HEK293 (cell line): ENCODE data around the gene UBALD1.

ENCODE experiments used
- BCL11A ChIP-seq: fragments of 450-650 bp; formaldehyde crosslinking; IDR thresholded peaks from 2 replicates; pipeline ENCODE4 v1.5.1; 2016; ENCODE audit warnings: low read depth, missing biosample characterization, missing genetic modification characterization
- GFI1B ChIP-seq: fragments of 450-650 bp; formaldehyde crosslinking; IDR thresholded peaks from 2 replicates; pipeline ENCODE4 v1.5.1; 2016; ENCODE audit warnings: missing biosample characterization, missing genetic modification characterization
- KLF1 ChIP-seq: fragments of 450-650 bp; formaldehyde crosslinking; IDR thresholded peaks from 2 replicates; pipeline ENCODE4 v1.5.1; 2016; ENCODE audit warnings: missing biosample characterization, missing genetic modification characterization
- KLF16 ChIP-seq: fragments of 450-650 bp; formaldehyde crosslinking; IDR thresholded peaks from 2 replicates; pipeline ENCODE4 v1.5.1; 2017; ENCODE audit warnings: missing biosample characterization, missing genetic modification characterization
- KLF8 ChIP-seq: fragments of 450-650 bp; formaldehyde crosslinking; IDR thresholded peaks from 2 replicates; pipeline ENCODE4 v1.5.1; 2016; ENCODE audit warnings: missing biosample characterization, missing genetic modification characterization
- ZBTB48 ChIP-seq: fragments of 450-650 bp; formaldehyde crosslinking; IDR thresholded peaks from 2 replicates; pipeline ENCODE4 v1.5.1; 2016; ENCODE audit warnings: missing biosample characterization, missing genetic modification characterization
- ZEB2 ChIP-seq: fragments of 450-650 bp; formaldehyde crosslinking; IDR thresholded peaks from 2 replicates; pipeline ENCODE4 v1.5.1; 2016; ENCODE audit warnings: missing biosample characterization, missing genetic modification characterization
- ZFHX2 ChIP-seq: fragments of 450-650 bp; formaldehyde crosslinking; conservative IDR thresholded peaks from 2 replicates; pipeline ENCODE4 v1.5.1; 2016; ENCODE audit warnings: missing biosample characterization, missing genetic modification characterization
- ZNF121 ChIP-seq: fragments of 450-650 bp; formaldehyde crosslinking; IDR thresholded peaks from 2 replicates; pipeline ENCODE4 v1.5.1; 2016; ENCODE audit warnings: missing biosample characterization, missing genetic modification characterization
- ZNF146 ChIP-seq: fragments of 450-650 bp; formaldehyde crosslinking; IDR thresholded peaks from 2 replicates; pipeline ENCODE4 v1.5.1; 2016; ENCODE audit warnings: missing biosample characterization, missing genetic modification characterization
- ZNF155 ChIP-seq: fragments of 450-650 bp; formaldehyde crosslinking; IDR thresholded peaks from 2 replicates; pipeline ENCODE4 v1.5.1; 2016; ENCODE audit warnings: missing biosample characterization, missing genetic modification characterization
- ZNF175 ChIP-seq: fragments of 450-650 bp; formaldehyde crosslinking; IDR thresholded peaks from 2 replicates; pipeline ENCODE4 v1.5.1; 2016; ENCODE audit warnings: missing biosample characterization, missing genetic modification characterization
- ZNF248 ChIP-seq: fragments of 450-650 bp; formaldehyde crosslinking; IDR thresholded peaks from 2 replicates; pipeline ENCODE4 v1.5.1; 2017; ENCODE audit warnings: missing biosample characterization, missing genetic modification characterization
- ZNF335 ChIP-seq: fragments of 450-650 bp; formaldehyde crosslinking; conservative IDR thresholded peaks from 2 replicates; pipeline ENCODE4 v1.5.1; 2016; ENCODE audit warnings: missing biosample characterization, missing genetic modification characterization
- ZNF341 ChIP-seq: fragments of 450-650 bp; formaldehyde crosslinking; IDR thresholded peaks from 2 replicates; pipeline ENCODE4; 2016; ENCODE audit warnings: low read depth, missing biosample characterization, missing genetic modification characterization
- ZNF426 ChIP-seq: fragments of 450-650 bp; formaldehyde crosslinking; IDR thresholded peaks from 2 replicates; pipeline ENCODE4 v1.5.1; 2017; ENCODE audit warnings: missing biosample characterization, missing genetic modification characterization, mild to moderate bottlenecking, inconsistent platforms, moderate library complexity
- ZNF529 ChIP-seq: fragments of 450-650 bp; formaldehyde crosslinking; IDR thresholded peaks from 2 replicates; pipeline ENCODE4 v1.5.1; 2017; ENCODE audit warnings: missing genetic modification characterization, missing biosample characterization; ENCODE audit not compliant: insufficient replicate concordance
- ZNF530 ChIP-seq: fragments of 450-650 bp; formaldehyde crosslinking; IDR thresholded peaks from 2 replicates; pipeline ENCODE4 v1.5.1; 2016; ENCODE audit warnings: low read depth, missing biosample characterization, missing genetic modification characterization
- ZNF585B ChIP-seq: fragments of 450-650 bp; formaldehyde crosslinking; IDR thresholded peaks from 2 replicates; pipeline ENCODE4 v1.5.1; 2016; ENCODE audit warnings: missing biosample characterization, missing genetic modification characterization
- ZNF600 ChIP-seq: fragments of 450-650 bp; formaldehyde crosslinking; IDR thresholded peaks from 2 replicates; pipeline ENCODE4 v1.5.1; 2016; ENCODE audit warnings: missing biosample characterization, missing genetic modification characterization
- ZNF747 ChIP-seq: fragments of 450-650 bp; formaldehyde crosslinking; IDR thresholded peaks from 2 replicates; pipeline ENCODE4 v1.5.1; 2016; ENCODE audit warnings: missing biosample characterization, missing genetic modification characterization
- ZNF76 ChIP-seq: fragments of 450-650 bp; formaldehyde crosslinking; IDR thresholded peaks from 2 replicates; pipeline ENCODE4; 2016; ENCODE audit warnings: low read depth, missing biosample characterization, missing genetic modification characterization, borderline replicate concordance
- TF ChIP-seq, protein P1 (sequence below): fragments of 450-650 bp; formaldehyde crosslinking; IDR thresholded peaks from 2 replicates; pipeline ENCODE4 v1.5.0; 2017; ENCODE audit warnings: missing biosample characterization, missing genetic modification characterization, borderline replicate concordance
- TF ChIP-seq, protein P2 (sequence below): IDR thresholded peaks from 2 replicates; pipeline ENCODE4 v1.6.1; 2011; ENCODE audit warnings: mild to moderate bottlenecking, low read depth, low read length, borderline replicate concordance
- TF ChIP-seq, protein P3 (sequence below): fragments of 450-650 bp; formaldehyde crosslinking; IDR thresholded peaks from 2 replicates; pipeline ENCODE4 v1.5.1; 2017; ENCODE audit warnings: missing biosample characterization, missing genetic modification characterization
- TF ChIP-seq, protein P4 (sequence below): fragments of 450-650 bp; formaldehyde crosslinking; IDR thresholded peaks from 2 replicates; pipeline ENCODE4 v1.5.1; 2016; ENCODE audit warnings: missing biosample characterization, missing genetic modification characterization
- TF ChIP-seq, protein P5 (sequence below): fragments of 450-650 bp; formaldehyde crosslinking; IDR thresholded peaks from 2 replicates; pipeline ENCODE4 v1.5.1; 2016; ENCODE audit warnings: missing biosample characterization, missing genetic modification characterization
- TF ChIP-seq, protein P6 (sequence below): fragments of 450-650 bp; IDR thresholded peaks from 2 replicates; pipeline ENCODE4 v1.5.1; 2018; ENCODE audit warnings: missing biosample characterization, mild to moderate bottlenecking, missing genetic modification characterization
- TF ChIP-seq, protein P7 (sequence below): fragments of 450-650 bp; formaldehyde crosslinking; IDR thresholded peaks from 2 replicates; pipeline ENCODE4 v1.5.1; 2016; ENCODE audit warnings: missing biosample characterization, missing genetic modification characterization, low read depth

Gene UBALD1

DNA sequence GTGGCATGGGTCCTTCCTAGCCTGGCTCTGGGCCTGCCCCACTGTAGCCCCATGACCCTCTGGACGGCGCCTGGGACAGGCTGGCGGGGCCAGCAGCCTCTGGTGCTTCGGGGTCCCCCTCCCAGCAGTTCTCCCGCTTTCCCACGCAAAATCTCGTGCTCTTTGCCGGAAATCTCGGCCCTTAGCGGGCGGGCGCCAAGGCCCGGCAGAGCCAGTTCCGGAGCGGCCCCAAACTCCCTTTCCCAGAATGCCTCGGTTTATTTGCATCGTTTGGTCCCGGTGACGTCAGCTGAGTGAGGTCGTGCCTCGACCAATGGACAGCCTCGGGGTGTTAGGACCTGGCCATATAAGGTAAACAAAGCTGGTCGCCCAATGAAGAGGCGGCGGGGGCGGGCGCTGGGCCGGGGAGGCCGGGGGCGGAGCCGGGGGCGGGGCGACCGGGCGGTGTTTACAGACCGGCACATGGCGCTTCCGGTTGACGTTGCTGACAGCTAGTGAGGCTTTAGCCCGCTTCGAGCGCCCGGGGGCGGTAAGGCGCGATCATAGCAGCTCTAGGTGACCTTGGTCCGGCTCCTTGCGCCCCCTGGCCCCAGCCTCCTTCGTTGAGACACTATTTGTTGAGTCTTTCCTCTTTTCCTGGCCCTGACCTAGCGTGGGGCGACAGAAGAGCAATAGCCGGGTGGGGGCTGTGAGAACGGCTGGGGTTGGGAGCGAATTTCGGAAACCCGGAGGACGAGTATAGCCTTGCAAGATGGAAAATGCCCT lies 1.5 kb upstream of the UBALD1 start (continued):
- TF ChIP-seq ZNF155 (tag by site-specific recombination) (no peak), KLF8 (tag by site-specific recombination) (peak; percentile 8; the same call in 1 of the 2 replicates), ZNF248 (tag by site-specific recombination) (no peak), GFI1B (no peak), KLF16 (tag by site-specific recombination) (0 out of 2 replicates have a peak, but pooled peaks have one; percentile 9), ZNF76 (peak; percentile 94), ZNF335 (tag by site-specific recombination) (peak; percentile 67), ZNF600 (tag by site-specific recombination) (no peak), ZNF121 (tag by site-specific recombination) (no peak), ZBTB48 (tag by site-specific recombination) (no peak), BCL11A (tag by site-specific recombination) (no peak), ZFHX2 (tag by site-specific recombination) (peak; percentile 80), ZNF747 (tag by site-specific recombination) (no peak), ZNF146 (tag by site-specific recombination) (0 out of 2 replicates have a peak, but pooled peaks have one; percentile 3), ZEB2 (tag by site-specific recombination) (peak; percentile 59; the same call in 1 of the 2 replicates), KLF1 (tag by site-specific recombination) (no peak), ZNF530 (no peak), ZNF529 (no peak), ZNF175 (tag by site-specific recombination) (no peak), ZNF426 (tag by site-specific recombination) (no peak), ZNF585B (tag by site-specific recombination) (no peak), ZNF341 (tag by site-specific recombination) (peak; percentile 90)
- TF ChIP-seq, protein P1, sequence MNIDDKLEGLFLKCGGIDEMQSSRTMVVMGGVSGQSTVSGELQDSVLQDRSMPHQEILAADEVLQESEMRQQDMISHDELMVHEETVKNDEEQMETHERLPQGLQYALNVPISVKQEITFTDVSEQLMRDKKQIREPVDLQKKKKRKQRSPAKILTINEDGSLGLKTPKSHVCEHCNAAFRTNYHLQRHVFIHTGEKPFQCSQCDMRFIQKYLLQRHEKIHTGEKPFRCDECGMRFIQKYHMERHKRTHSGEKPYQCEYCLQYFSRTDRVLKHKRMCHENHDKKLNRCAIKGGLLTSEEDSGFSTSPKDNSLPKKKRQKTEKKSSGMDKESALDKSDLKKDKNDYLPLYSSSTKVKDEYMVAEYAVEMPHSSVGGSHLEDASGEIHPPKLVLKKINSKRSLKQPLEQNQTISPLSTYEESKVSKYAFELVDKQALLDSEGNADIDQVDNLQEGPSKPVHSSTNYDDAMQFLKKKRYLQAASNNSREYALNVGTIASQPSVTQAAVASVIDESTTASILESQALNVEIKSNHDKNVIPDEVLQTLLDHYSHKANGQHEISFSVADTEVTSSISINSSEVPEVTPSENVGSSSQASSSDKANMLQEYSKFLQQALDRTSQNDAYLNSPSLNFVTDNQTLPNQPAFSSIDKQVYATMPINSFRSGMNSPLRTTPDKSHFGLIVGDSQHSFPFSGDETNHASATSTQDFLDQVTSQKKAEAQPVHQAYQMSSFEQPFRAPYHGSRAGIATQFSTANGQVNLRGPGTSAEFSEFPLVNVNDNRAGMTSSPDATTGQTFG, result no peak
- TF ChIP-seq, protein P2, sequence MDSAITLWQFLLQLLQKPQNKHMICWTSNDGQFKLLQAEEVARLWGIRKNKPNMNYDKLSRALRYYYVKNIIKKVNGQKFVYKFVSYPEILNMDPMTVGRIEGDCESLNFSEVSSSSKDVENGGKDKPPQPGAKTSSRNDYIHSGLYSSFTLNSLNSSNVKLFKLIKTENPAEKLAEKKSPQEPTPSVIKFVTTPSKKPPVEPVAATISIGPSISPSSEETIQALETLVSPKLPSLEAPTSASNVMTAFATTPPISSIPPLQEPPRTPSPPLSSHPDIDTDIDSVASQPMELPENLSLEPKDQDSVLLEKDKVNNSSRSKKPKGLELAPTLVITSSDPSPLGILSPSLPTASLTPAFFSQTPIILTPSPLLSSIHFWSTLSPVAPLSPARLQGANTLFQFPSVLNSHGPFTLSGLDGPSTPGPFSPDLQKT, result no peak
- TF ChIP-seq, protein P3, sequence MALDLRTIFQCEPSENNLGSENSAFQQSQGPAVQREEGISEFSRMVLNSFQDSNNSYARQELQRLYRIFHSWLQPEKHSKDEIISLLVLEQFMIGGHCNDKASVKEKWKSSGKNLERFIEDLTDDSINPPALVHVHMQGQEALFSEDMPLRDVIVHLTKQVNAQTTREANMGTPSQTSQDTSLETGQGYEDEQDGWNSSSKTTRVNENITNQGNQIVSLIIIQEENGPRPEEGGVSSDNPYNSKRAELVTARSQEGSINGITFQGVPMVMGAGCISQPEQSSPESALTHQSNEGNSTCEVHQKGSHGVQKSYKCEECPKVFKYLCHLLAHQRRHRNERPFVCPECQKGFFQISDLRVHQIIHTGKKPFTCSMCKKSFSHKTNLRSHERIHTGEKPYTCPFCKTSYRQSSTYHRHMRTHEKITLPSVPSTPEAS (tag by site-specific recombination), result no peak
- TF ChIP-seq, protein P4, sequence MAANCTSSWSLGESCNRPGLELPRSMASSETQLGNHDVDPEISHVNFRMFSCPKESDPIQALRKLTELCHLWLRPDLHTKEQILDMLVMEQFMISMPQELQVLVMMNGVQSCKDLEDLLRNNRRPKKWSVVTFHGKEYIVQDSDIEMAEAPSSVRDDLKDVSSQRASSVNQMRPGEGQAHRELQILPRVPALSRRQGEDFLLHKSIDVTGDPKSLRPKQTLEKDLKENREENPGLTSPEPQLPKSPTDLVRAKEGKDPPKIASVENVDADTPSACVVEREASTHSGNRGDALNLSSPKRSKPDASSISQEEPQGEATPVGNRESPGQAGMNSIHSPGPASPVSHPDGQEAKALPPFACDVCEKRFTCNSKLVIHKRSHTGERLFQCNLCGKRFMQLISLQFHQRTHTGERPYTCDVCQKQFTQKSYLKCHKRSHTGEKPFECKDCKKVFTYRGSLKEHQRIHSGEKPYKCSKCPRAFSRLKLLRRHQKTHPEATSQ, result no peak
- TF ChIP-seq, protein P5, sequence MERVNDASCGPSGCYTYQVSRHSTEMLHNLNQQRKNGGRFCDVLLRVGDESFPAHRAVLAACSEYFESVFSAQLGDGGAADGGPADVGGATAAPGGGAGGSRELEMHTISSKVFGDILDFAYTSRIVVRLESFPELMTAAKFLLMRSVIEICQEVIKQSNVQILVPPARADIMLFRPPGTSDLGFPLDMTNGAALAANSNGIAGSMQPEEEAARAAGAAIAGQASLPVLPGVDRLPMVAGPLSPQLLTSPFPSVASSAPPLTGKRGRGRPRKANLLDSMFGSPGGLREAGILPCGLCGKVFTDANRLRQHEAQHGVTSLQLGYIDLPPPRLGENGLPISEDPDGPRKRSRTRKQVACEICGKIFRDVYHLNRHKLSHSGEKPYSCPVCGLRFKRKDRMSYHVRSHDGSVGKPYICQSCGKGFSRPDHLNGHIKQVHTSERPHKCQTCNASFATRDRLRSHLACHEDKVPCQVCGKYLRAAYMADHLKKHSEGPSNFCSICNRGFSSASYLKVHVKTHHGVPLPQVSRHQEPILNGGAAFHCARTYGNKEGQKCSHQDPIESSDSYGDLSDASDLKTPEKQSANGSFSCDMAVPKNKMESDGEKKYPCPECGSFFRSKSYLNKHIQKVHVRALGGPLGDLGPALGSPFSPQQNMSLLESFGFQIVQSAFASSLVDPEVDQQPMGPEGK (tag by site-specific recombination), result peak; percentile 58
- TF ChIP-seq, protein P6, sequence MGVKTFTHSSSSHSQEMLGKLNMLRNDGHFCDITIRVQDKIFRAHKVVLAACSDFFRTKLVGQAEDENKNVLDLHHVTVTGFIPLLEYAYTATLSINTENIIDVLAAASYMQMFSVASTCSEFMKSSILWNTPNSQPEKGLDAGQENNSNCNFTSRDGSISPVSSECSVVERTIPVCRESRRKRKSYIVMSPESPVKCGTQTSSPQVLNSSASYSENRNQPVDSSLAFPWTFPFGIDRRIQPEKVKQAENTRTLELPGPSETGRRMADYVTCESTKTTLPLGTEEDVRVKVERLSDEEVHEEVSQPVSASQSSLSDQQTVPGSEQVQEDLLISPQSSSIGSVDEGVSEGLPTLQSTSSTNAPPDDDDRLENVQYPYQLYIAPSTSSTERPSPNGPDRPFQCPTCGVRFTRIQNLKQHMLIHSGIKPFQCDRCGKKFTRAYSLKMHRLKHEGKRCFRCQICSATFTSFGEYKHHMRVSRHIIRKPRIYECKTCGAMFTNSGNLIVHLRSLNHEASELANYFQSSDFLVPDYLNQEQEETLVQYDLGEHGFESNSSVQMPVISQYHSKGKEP (tag by site-specific recombination), result peak; percentile 82
- TF ChIP-seq, protein P7, sequence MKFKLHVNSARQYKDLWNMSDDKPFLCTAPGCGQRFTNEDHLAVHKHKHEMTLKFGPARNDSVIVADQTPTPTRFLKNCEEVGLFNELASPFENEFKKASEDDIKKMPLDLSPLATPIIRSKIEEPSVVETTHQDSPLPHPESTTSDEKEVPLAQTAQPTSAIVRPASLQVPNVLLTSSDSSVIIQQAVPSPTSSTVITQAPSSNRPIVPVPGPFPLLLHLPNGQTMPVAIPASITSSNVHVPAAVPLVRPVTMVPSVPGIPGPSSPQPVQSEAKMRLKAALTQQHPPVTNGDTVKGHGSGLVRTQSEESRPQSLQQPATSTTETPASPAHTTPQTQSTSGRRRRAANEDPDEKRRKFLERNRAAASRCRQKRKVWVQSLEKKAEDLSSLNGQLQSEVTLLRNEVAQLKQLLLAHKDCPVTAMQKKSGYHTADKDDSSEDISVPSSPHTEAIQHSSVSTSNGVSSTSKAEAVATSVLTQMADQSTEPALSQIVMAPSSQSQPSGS, result peak; percentile 97
